Liver (tissue), 3 donors: Measurements from ENCODE around the gene FICD.

ENCODE experiments used
- RAD21 ChIP-seq, 2 donors: IDR thresholded peaks; 2 replicates each; pipeline ENCODE4 v1.6.1; 2016; ENCODE audit warnings: antibody characterized with exemption in 2 of 2, mild to moderate bottlenecking in 2 of 2
- TF ChIP-seq, protein P1 (sequence below): fragments of 150-350 bp; IDR thresholded peaks from 2 replicates; pipeline ENCODE4 v1.5.1; 2017; ENCODE audit warnings: improper control_type of control experiment, low read depth, low read length; ENCODE audit not compliant: missing input control
- donor health status: healthy.
- donor health status: healthy.

DNA sequence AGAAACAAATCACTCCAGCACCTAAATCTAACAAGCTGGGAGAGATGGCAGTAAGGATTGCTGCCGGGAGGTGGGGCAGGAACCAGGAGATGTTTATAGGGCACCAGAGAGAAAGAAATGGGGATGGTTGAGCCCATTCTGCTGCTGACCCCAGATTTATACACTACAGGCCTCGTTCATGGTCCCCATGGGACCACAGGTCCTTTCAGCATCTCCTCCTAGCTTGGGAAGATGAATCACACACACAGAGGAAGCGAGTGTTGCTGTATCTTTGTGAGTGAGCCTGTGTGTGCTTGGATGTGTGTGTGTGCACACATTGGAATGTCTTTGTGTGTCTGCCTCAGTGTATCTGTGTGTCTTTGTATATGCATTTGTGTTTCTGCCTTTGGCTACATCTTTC, 49.7 kb upstream of the FICD start:
- TF ChIP-seq, protein P1, sequence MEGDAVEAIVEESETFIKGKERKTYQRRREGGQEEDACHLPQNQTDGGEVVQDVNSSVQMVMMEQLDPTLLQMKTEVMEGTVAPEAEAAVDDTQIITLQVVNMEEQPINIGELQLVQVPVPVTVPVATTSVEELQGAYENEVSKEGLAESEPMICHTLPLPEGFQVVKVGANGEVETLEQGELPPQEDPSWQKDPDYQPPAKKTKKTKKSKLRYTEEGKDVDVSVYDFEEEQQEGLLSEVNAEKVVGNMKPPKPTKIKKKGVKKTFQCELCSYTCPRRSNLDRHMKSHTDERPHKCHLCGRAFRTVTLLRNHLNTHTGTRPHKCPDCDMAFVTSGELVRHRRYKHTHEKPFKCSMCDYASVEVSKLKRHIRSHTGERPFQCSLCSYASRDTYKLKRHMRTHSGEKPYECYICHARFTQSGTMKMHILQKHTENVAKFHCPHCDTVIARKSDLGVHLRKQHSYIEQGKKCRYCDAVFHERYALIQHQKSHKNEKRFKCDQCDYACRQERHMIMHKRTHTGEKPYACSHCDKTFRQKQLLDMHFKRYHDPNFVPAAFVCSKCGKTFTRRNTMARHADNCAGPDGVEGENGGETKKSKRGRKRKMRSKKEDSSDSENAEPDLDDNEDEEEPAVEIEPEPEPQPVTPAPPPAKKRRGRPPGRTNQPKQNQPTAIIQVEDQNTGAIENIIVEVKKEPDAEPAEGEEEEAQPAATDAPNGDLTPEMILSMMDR: no peak
- no peak for TF ChIP-seq RAD21 (IDR thresholded peaks at IDR 0.05)
